IMR-90 (cell line): ENCODE results near the gene GNPTG.

ENCODE experiments used
- CTCF ChIP-seq: conservative IDR thresholded peaks from 2 replicates; pipeline ENCODE4 v1.5.1; 2012; ENCODE audit warnings: mild to moderate bottlenecking, low read depth, low read length, improper control_type of control experiment
- MAFK ChIP-seq: IDR thresholded peaks from 2 replicates; pipeline ENCODE4 v1.6.1; 2012; ENCODE audit warnings: low read depth, low read length, improper control_type of control experiment
- POLR2A ChIP-seq: IDR thresholded peaks from 2 replicates; pipeline ENCODE4 v1.6.1; 2012; ENCODE audit warnings: mild to moderate bottlenecking, low read depth, low read length
- RFX5 ChIP-seq: IDR thresholded peaks from 2 replicates; pipeline ENCODE4 v1.8.0; 2012; ENCODE audit warnings: low read depth, mild to moderate bottlenecking, low read length, moderate library complexity
- SMC3 ChIP-seq: fragments of 150-350 bp; IDR thresholded peaks from 2 replicates; pipeline ENCODE4 v1.6.1; 2016; ENCODE audit warnings: low read depth, mild to moderate bottlenecking, antibody characterized with exemption, low read length, moderate library complexity

DNA sequence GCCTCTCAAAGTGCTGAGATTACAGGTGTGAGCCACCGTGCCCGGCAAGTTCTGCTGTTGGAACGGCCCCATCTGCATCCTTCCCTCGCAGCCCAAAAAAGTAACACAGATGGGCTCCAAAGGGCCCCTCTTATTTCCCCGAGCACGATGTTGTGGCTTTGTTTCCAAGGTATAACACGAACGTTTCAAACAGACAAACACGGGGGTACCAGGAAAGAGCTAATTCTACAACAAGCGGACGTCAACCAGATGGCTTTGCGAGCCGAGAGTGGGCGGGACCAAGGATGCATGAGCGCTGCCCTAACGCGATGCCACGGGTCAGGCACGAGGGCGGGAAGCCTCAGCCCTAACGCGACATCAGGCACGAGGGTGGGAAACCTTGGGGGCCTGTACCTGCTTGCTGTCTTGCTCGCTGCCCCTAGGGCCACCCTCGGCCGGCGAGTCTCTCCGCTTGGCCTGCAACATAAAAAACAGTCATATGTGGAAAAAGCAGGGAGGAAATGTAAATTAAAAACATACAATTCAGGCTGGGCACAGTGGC is 38.6 kb downstream of the GNPTG start:
- TF ChIP-seq SMC3 (no peak), MAFK (no peak), CTCF (no peak), POLR2A (no peak), RFX5 (no peak)
